ENCODE data around the gene MAPK9.

MAPK9 gene

DNA sequence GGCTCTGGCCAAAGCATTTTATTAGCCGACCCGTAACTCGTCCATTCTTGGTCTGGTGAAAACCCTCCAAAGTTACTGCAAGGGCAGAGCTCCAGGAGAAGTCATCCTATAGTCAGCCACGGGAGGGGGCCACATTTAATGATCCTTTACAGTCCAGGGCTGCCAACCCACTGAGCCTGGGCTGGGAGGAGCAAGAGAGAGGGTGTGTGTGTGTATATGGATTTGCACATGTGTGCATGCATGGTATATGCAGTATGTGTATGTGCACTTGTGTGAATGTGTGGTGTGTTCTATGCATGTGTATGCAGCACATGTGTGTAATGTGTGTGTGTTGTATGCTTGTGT is 78.7 kb downstream of the MAPK9 start:
- TF ChIP-seq TAF1 (IDR thresholded peaks at IDR 0.05; ENCODE audit: borderline replicate concordance, insufficient read depth, low read length) (no peak), POLR2AphosphoS5 (IDR thresholded peaks at IDR 0.05; ENCODE audit: low read depth, low read length) (no peak), SIN3A (IDR thresholded peaks at IDR 0.05; ENCODE audit: borderline replicate concordance, insufficient read depth, low read length) (no peak), FOXP2 (optimal IDR thresholded peaks at IDR 0.05; ENCODE audit: borderline replicate concordance, extremely low read depth, extremely low read length, insufficient read depth) (no peak)
- TF ChIP-seq, protein P1, sequence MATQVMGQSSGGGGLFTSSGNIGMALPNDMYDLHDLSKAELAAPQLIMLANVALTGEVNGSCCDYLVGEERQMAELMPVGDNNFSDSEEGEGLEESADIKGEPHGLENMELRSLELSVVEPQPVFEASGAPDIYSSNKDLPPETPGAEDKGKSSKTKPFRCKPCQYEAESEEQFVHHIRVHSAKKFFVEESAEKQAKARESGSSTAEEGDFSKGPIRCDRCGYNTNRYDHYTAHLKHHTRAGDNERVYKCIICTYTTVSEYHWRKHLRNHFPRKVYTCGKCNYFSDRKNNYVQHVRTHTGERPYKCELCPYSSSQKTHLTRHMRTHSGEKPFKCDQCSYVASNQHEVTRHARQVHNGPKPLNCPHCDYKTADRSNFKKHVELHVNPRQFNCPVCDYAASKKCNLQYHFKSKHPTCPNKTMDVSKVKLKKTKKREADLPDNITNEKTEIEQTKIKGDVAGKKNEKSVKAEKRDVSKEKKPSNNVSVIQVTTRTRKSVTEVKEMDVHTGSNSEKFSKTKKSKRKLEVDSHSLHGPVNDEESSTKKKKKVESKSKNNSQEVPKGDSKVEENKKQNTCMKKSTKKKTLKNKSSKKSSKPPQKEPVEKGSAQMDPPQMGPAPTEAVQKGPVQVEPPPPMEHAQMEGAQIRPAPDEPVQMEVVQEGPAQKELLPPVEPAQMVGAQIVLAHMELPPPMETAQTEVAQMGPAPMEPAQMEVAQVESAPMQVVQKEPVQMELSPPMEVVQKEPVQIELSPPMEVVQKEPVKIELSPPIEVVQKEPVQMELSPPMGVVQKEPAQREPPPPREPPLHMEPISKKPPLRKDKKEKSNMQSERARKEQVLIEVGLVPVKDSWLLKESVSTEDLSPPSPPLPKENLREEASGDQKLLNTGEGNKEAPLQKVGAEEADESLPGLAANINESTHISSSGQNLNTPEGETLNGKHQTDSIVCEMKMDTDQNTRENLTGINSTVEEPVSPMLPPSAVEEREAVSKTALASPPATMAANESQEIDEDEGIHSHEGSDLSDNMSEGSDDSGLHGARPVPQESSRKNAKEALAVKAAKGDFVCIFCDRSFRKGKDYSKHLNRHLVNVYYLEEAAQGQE (IDR thresholded peaks at IDR 0.05; ENCODE audit: insufficient read depth in 1 of 2, low read depth in 2 of 2, low read length in 2 of 2): no peak

DNA sequence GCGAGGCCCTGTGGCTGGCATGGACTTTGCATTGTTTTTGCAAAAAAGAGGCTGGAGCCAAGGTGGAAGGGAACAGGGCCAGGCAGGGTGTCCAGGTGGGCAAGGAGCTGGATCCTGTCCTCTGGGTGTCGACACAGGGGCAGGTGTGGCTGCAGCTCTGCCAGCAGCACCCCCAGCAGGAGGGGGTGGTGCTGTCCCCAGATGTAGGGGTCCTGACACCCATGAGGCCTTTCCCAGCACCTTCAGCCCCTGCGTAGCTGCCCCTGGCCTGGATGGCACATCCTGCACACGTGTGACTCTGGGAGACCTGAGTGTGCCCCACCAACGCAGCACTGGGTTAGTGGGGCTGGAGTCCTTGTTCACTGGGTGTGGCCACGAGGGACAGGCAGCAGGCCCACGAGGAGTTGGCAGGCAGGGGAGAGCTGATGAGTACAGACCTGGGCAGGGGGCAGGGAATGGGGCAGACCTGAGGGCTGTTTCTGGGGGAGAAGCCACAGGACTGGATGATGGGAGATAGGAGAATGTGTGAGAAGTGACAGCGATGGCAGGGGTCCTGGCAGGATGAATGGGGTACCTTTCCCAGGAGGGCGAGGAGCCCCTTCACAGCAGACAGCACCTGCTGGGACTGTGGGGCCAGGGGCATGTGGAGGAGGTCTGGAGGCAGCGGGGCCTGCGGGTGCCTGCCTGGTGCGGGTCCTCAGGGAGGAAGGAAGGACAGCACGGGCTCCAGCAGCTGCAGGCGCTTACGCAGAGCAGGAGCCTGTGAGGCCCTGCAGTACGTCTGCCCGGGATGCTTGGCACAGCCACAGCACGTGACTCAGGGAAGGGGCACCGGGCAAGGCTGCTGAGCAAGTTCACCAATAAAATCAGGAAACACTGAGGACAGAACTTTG is 79.3 kb downstream of the MAPK9 start:
- TF ChIP-seq SIN3A (IDR thresholded peaks at IDR 0.05; ENCODE audit: borderline replicate concordance, insufficient read depth, low read length) (no peak), TAF1 (IDR thresholded peaks at IDR 0.05; ENCODE audit: borderline replicate concordance, insufficient read depth, low read length) (no peak), POLR2AphosphoS5 (IDR thresholded peaks at IDR 0.05; ENCODE audit: low read depth, low read length) (no peak), FOXP2 (optimal IDR thresholded peaks at IDR 0.05; ENCODE audit: borderline replicate concordance, extremely low read depth, extremely low read length, insufficient read depth) (no peak)
- TF ChIP-seq, protein P1 (IDR thresholded peaks at IDR 0.05; ENCODE audit: insufficient read depth in 1 of 2, low read depth in 2 of 2, low read length in 2 of 2): no peak

DNA sequence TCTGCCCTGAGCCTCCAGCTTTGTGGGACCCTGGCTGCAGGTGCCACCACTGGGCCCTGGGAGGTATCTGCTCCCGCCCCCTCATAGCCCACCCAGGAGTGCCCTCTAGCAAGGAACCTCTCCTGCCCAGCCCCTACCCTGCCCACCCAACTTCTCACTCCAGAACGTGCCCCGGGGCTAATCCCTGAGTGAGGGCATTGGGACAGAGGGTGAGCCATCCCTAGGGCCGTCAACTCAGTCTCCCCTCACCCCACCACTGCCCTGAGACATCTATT is 80.2 kb downstream of the MAPK9 start:
- TF ChIP-seq POLR2AphosphoS5 (IDR thresholded peaks at IDR 0.05; ENCODE audit: low read depth, low read length) (no peak), SIN3A (IDR thresholded peaks at IDR 0.05; ENCODE audit: borderline replicate concordance, insufficient read depth, low read length) (no peak), FOXP2 (optimal IDR thresholded peaks at IDR 0.05; ENCODE audit: borderline replicate concordance, extremely low read depth, extremely low read length, insufficient read depth) (no peak), TAF1 (IDR thresholded peaks at IDR 0.05; ENCODE audit: borderline replicate concordance, insufficient read depth, low read length) (no peak)
- TF ChIP-seq, protein P1 (IDR thresholded peaks at IDR 0.05; ENCODE audit: insufficient read depth in 1 of 2, low read depth in 2 of 2, low read length in 2 of 2): no peak

DNA sequence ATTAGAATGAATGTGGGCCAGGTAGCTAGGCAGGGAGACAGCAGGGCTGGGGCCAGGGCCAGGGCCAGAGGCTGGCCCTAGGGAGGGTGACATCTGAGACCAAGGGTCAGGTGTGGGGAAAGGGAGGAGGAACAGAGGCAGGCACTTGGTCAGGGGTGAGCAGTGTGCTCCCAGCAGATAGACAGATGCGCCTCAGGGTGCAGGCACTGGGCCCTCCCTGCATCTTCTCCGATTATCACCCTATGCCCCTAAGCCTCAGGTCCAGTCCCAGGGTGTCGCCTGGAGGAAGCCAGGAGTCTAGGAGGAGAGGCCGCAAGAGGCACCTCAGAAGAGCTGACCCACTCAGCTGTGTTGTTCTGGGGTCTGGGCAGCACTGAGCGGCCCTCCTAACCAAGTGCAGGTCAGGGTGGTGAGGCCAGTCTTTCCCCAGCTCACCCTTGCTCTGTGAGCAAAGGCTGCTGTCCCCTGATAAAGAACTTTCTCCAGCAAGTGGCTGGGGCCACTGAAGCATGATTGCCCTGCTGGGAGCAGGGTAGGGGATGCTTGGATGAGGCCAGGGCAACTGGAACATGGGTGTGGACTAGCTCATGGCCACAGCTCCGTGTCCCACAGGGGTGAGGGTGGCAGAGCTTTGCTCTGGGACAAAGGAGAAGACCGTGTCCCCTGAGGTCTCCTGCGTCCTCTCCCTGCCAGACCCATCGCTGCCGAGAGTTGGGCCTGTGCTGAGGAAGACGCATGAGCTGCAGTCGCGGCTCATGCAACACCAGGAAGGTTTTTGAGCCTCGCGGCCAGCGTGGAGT is 80.7 kb downstream of the MAPK9 start:
- TF ChIP-seq FOXP2 (optimal IDR thresholded peaks at IDR 0.05; ENCODE audit: borderline replicate concordance, extremely low read depth, extremely low read length, insufficient read depth) (no peak), TAF1 (IDR thresholded peaks at IDR 0.05; ENCODE audit: borderline replicate concordance, insufficient read depth, low read length) (no peak), SIN3A (IDR thresholded peaks at IDR 0.05; ENCODE audit: borderline replicate concordance, insufficient read depth, low read length) (no peak), POLR2AphosphoS5 (IDR thresholded peaks at IDR 0.05; ENCODE audit: low read depth, low read length) (no peak)
- TF ChIP-seq, protein P1 (IDR thresholded peaks at IDR 0.05; ENCODE audit: insufficient read depth in 1 of 2, low read depth in 2 of 2, low read length in 2 of 2): no peak

Data from PFSK-1 (cell line).